ENCODE measurements around the gene UTS2R. TPM values are rescaled to one million over a fixed set of nuclear protein-coding genes. Genes with fewer than 3 reads are reported as not detected.
"Not testable (repeated sequence)": the region's sequence is repeated elsewhere in the genome, so short reads cannot be mapped to it uniquely, and the experiment has no call there.

The UTS2R gene
- total RNA-seq, 1 donor from 2014 or later: 0.22 TPM

GRCh38 chr17:82408288-82408937 lies 36.8 kb downstream of the UTS2R start:
- H3K4me3 Mint-ChIP-seq (ENCODE audit: low read depth): no peak overlapping the region

GRCh38 chr17:82408938-82409318 lies 37.4 kb downstream of the UTS2R start:
- H3K27ac Mint-ChIP-seq: no peak overlapping the region
- no peak overlapping the region for H3K4me3 Mint-ChIP-seq (ENCODE audit: low read depth)
- H3K9me3 Mint-ChIP-seq (ENCODE audit: low read depth): no peaks in the 10 kb centered on the region
- H3K4me1 Mint-ChIP-seq (ENCODE audit: low read depth): no peaks in the 10 kb centered on the region
- peaks cover 9% of the 10 kb centered on the region for H3K36me3 Mint-ChIP-seq (ENCODE audit: insufficient read depth)
- TF ChIP-seq, protein P1, sequence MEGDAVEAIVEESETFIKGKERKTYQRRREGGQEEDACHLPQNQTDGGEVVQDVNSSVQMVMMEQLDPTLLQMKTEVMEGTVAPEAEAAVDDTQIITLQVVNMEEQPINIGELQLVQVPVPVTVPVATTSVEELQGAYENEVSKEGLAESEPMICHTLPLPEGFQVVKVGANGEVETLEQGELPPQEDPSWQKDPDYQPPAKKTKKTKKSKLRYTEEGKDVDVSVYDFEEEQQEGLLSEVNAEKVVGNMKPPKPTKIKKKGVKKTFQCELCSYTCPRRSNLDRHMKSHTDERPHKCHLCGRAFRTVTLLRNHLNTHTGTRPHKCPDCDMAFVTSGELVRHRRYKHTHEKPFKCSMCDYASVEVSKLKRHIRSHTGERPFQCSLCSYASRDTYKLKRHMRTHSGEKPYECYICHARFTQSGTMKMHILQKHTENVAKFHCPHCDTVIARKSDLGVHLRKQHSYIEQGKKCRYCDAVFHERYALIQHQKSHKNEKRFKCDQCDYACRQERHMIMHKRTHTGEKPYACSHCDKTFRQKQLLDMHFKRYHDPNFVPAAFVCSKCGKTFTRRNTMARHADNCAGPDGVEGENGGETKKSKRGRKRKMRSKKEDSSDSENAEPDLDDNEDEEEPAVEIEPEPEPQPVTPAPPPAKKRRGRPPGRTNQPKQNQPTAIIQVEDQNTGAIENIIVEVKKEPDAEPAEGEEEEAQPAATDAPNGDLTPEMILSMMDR (IDR thresholded peaks at IDR 0.05; ENCODE audit: unreplicated experiment): no peak
- no peak for DNase-seq (ENCODE audit: low spot score, unreplicated experiment)
- no peaks in the 10 kb centered on the region for H3K27me3 Mint-ChIP-seq

More at GRCh38 chr17:82408288-82408937, 36.8 kb downstream of the UTS2R start:
- no peak for DNase-seq (ENCODE audit: low spot score, unreplicated experiment)
- Mint-ChIP-seq H3K9me3 (ENCODE audit: low read depth) (no peaks in the 10 kb centered on the region), H3K36me3 (ENCODE audit: insufficient read depth) (peaks cover 11% of the 10 kb centered on the region), H3K4me1 (ENCODE audit: low read depth) (no peaks in the 10 kb centered on the region), H3K27me3 (no peaks in the 10 kb centered on the region), H3K27ac (no peak overlapping the region)
- TF ChIP-seq, protein P1 (IDR thresholded peaks at IDR 0.05; ENCODE audit: unreplicated experiment): no peak

DNA sequence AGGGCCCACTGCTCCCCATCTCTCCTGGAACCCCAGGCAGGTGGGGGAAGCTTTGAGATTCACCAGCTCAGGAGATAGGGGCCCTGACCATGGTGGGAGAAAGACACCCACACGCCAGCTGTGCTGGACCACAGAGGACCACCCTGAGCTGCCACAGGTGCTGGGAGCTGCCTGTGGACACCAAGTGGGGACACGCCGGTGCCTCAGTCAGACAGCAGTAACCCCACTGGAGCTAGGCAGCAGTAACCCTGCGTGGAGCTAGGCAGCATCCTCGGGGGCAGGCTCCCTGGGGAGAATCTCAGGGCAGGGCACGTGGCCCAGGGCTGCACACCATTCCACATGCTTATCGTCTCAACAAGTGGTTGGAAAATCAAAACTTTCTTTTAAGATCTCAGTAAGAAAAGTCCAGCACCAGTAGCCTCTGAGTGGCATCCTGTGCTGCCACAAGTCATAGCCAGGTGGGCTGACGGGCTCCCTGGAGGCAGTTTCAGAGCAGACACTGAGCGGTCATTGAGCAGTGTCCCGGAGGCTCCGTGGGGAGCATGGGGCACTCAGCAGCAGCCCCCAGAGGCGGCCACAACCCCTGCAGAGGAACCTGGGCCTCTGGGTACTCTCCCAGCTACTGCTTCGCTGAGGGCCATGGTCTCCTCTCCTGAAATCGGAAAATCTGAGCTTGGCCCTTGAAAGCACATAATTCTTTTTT lies 38.6 kb downstream of the UTS2R start:
- Mint-ChIP-seq H3K27me3 (no peaks in the 10 kb centered on the region), H3K36me3 (ENCODE audit: insufficient read depth) (peaks cover 11% of the 10 kb centered on the region), H3K27ac (no peak overlapping the region), H3K4me3 (ENCODE audit: low read depth) (no peak overlapping the region), H3K9me3 (ENCODE audit: low read depth) (no peaks in the 10 kb centered on the region), H3K4me1 (ENCODE audit: low read depth) (peaks cover 1% of the 10 kb centered on the region)
- no peak for DNase-seq (ENCODE audit: low spot score, unreplicated experiment)
- TF ChIP-seq, protein P1 (IDR thresholded peaks at IDR 0.05; ENCODE audit: unreplicated experiment): no peak

DNA sequence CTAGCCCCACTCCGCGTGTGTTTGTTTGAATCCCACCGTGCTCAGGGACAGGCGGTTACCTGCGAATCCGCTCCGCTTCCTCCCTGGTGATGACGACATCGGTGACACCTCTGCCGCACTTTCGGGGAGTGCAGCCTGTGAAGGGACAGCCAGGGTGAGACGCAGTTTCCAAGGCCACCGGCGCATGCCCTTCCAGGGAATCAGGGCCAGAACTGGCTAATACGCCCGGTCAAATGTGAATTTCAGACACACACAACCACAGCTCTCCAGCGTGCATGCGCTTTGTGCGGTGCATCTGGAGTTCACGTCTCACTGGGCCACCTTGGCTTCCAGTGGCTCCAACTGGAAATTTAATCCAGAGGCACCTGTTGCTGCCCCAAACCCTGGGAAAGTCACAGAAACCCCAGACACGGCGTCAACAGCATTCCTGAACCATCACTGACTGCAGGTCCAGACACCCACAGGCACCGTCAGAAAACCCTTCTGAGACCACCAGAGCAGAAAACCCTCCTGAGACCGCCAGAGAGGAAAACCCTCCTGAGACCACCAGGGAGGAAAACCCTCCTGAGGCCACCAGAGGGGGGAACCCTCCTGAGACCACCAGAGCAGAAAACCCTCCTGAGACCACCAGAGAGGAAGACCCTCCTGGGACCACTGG lies 40.0 kb downstream of the UTS2R start:
- TF ChIP-seq, protein P1 (IDR thresholded peaks at IDR 0.05; ENCODE audit: unreplicated experiment): no peak
- no peak overlapping the region for H3K4me3 Mint-ChIP-seq (ENCODE audit: low read depth)
- H3K27ac Mint-ChIP-seq: no peak overlapping the region
- H3K9me3 Mint-ChIP-seq (ENCODE audit: low read depth): no peaks in the 10 kb centered on the region
- no peak for DNase-seq (ENCODE audit: low spot score, unreplicated experiment)
- H3K36me3 Mint-ChIP-seq (ENCODE audit: insufficient read depth): peaks cover 9% of the 10 kb centered on the region
- no peaks in the 10 kb centered on the region for H3K27me3 Mint-ChIP-seq
- peaks cover 1% of the 10 kb centered on the region for H3K4me1 Mint-ChIP-seq (ENCODE audit: low read depth)

- not testable (repeated sequence) for H3K27me3 Mint-ChIP-seq; H3K36me3 Mint-ChIP-seq (ENCODE audit: insufficient read depth); H3K9me3 Mint-ChIP-seq (ENCODE audit: low read depth); DNase-seq (ENCODE audit: low spot score, unreplicated experiment); H3K4me3 Mint-ChIP-seq (ENCODE audit: low read depth); H3K27ac Mint-ChIP-seq; H3K4me1 Mint-ChIP-seq (ENCODE audit: low read depth)
Observed at GRCh38 chr17:82412081-82412480, 40.5 kb downstream of the UTS2R start.

Data from progenitor cell of endocrine pancreas (in vitro differentiated cells).